Neuronal stem cell (in vitro differentiated cells): ENCODE results near the gene STX1A.

ENCODE experiments used
- DNase-seq: peaks from one replicate; pipeline ENCODE4 v3.0.0-alpha.2; 2013; ENCODE audit warnings: low spot score
- H2AFZ ChIP-seq: one replicate; pipeline ENCODE4 v1.6.1; 2013; ENCODE audit warnings: mild to moderate bottlenecking, low read length, inconsistent platforms
- H2AK5ac ChIP-seq: 2 replicates; pipeline ENCODE4 v1.6.1; 2013; ENCODE audit warnings: low read depth, mild to moderate bottlenecking, inconsistent platforms, low read length, moderate library complexity, mixed read lengths
- H2BK120ac ChIP-seq: 2 replicates; pipeline ENCODE4 v1.6.1; 2013; ENCODE audit warnings: low read depth, mild to moderate bottlenecking, inconsistent platforms, low read length, moderate library complexity, mixed read lengths
- H2BK12ac ChIP-seq: one replicate; pipeline ENCODE4 v1.6.1; 2013; ENCODE audit warnings: low read length, inconsistent platforms
- H2BK15ac ChIP-seq: 2 replicates; pipeline ENCODE4 v1.6.1; 2013; ENCODE audit warnings: mild to moderate bottlenecking, low read length, inconsistent platforms, mixed read lengths
- H2BK5ac ChIP-seq: one replicate; pipeline ENCODE4 v1.6.1; 2013; ENCODE audit warnings: inconsistent platforms, mild to moderate bottlenecking, low read length, moderate library complexity
- H3K14ac ChIP-seq: one replicate; pipeline ENCODE4 v1.6.1; 2013; ENCODE audit warnings: low read length, inconsistent platforms
- H3K18ac ChIP-seq: 2 replicates; pipeline ENCODE4 v1.6.1; 2013; ENCODE audit warnings: low read length, inconsistent platforms
- H3K23ac ChIP-seq: 2 replicates; pipeline ENCODE4 v1.6.1; 2013; ENCODE audit warnings: low read depth, mild to moderate bottlenecking, mixed read lengths, low read length, inconsistent platforms; ENCODE audit not compliant: poor library complexity
- H3K27ac ChIP-seq: replicated peaks from 3 replicates; pipeline ENCODE4 v1.5.1; 2013; ENCODE audit warnings: low read length, inconsistent platforms
- H3K27me3 ChIP-seq, 3 experiments: 2 replicates each; pipeline ENCODE4 v1.6.1; 2013; ENCODE audit warnings: low read length in 3 of 3, mild to moderate bottlenecking in 2 of 3, inconsistent platforms in 1 of 3, low read depth in 1 of 3, mixed read lengths in 1 of 3, moderate library complexity in 1 of 3; ENCODE audit not compliant: control insufficient read depth in 3 of 3, insufficient read depth in 3 of 3
- H3K36me3 ChIP-seq, 2 donors: replicated peaks in 1 of 2; 2 replicates each; pipeline ENCODE4 v1.6.1; 2013; ENCODE audit warnings: low read length in 2 of 2; ENCODE audit not compliant: control insufficient read depth in 2 of 2, insufficient read depth in 2 of 2
- H3K4ac ChIP-seq: 2 replicates; pipeline ENCODE4 v1.6.1; 2013; ENCODE audit warnings: inconsistent platforms, mild to moderate bottlenecking, low read length, moderate library complexity
- H3K4me1 ChIP-seq, 2 donors: 1 replicate in 1 of 2; 2 replicates in 1 of 2; pipeline ENCODE4 v1.6.1; 2013; ENCODE audit warnings: low read length in 2 of 2, low read depth in 1 of 2; ENCODE audit not compliant: control insufficient read depth in 2 of 2, insufficient read depth in 1 of 2
- H3K4me2 ChIP-seq: one replicate; pipeline ENCODE4 v1.6.1; 2013; ENCODE audit warnings: mild to moderate bottlenecking, low read length, inconsistent platforms; ENCODE audit not compliant: insufficient read depth, poor library complexity, severe bottlenecking
- H3K4me3 ChIP-seq, 2 donors: 2 replicates each; pipeline ENCODE4 v1.5.1; 2013; ENCODE audit warnings: low read length in 2 of 2, mild to moderate bottlenecking in 2 of 2, inconsistent platforms in 1 of 2, moderate library complexity in 1 of 2
- H3K79me1 ChIP-seq: one replicate; pipeline ENCODE4 v1.6.1; 2013; ENCODE audit warnings: low read depth, mild to moderate bottlenecking, inconsistent platforms, low read length, moderate library complexity
- H3K9ac ChIP-seq: one replicate; pipeline ENCODE4 v1.6.1; 2013; ENCODE audit warnings: mild to moderate bottlenecking, low read depth, low read length, inconsistent platforms; ENCODE audit not compliant: poor library complexity
- H3K9me3 ChIP-seq, 2 donors: replicated peaks in 1 of 2; 2 replicates each; pipeline versions ENCODE3 to v1.6.1; 2013; ENCODE audit warnings: low read length in 2 of 2, mild to moderate bottlenecking in 2 of 2, inconsistent platforms in 1 of 2, low read depth in 1 of 2, mixed read lengths in 1 of 2, moderate library complexity in 1 of 2; ENCODE audit not compliant: control insufficient read depth in 2 of 2, insufficient read depth in 1 of 2
- H4K8ac ChIP-seq: one replicate; pipeline ENCODE4 v1.6.1; 2013; ENCODE audit warnings: low read depth, mild to moderate bottlenecking, inconsistent platforms, low read length, moderate library complexity
- H4K91ac ChIP-seq: one replicate; pipeline ENCODE4 v1.6.1; 2013; ENCODE audit warnings: low read length, low read depth, mild to moderate bottlenecking, inconsistent platforms; ENCODE audit not compliant: poor library complexity
- WGBS, 2 donors: extraction: QIAGEN DNeasy Blood & Tissue Kit; methylation state at CpG; one replicate each; pipeline ENCODE4 v1.1.7; 2013; ENCODE audit warnings: missing lambda C conversion rate in 2 of 2, mixed read lengths in 1 of 2; ENCODE audit not compliant: insufficient read length in 2 of 2, insufficient replicate concordance in 1 of 2; ENCODE audit errors: extremely low coverage in 2 of 2; 5-methylcytosine and 5-hydroxymethylcytosine counted together

STX1A gene

DNA sequence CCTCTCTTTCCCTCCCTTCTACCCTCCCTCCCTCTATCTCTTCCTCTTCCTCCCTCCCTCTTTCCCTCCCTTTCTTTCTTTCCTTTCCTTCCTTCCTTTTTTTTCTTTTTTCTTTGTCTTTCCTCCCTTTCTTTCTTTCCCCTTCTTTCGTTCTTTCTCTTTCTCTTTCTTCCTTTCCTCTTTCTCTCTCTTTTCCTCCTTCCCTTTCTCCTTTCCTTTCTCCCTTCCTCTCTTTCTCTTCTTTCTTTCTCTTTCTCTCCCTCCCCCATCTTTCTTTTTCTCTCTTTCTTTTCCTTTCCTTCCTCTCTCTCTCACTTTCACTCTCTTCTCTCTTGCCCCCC, 43.2 kb upstream of the STX1A start:
- Histone ChIP-seq H4K91ac (no peak overlapping the region), H3K9me3 (no peaks in the 10 kb centered on the region), H3K27ac (no peak overlapping the region), H4K8ac (no peak overlapping the region), H2BK15ac (no peak overlapping the region), H3K36me3 (no peaks in the 10 kb centered on the region), H3K9ac (no peak overlapping the region), H3K4me1 (peaks cover 0 to 3% of the 10 kb centered on the region in 2 donors), H3K4me3 (no peak overlapping the region), H3K4me2 (no peak overlapping the region), H3K27me3 (peaks cover 0 to under 1% (median 0%) of the 10 kb centered on the region in 3 experiments), H2BK120ac (no peak overlapping the region), H2BK12ac (no peak overlapping the region), H3K23ac (no peak overlapping the region), H3K79me1 (no peaks in the 10 kb centered on the region), H2AFZ (no peak overlapping the region), H2BK5ac (no peak overlapping the region), H3K4ac (no peak overlapping the region), H2AK5ac (no peak overlapping the region), H3K14ac (no peak overlapping the region), H3K18ac (no peak overlapping the region)
- WGBS, 2 donors: no CpG with 5 or more reads among the region's 1 CpG
- no peak for DNase-seq

GRCh38 chr7:73761854-73762658, 42.6 kb upstream of the STX1A start:
- Histone ChIP-seq H3K4me3 (no peak overlapping the region), H3K36me3 (no peaks in the 10 kb centered on the region), H2AFZ (peak overlapping the region; percentile 54), H3K4ac (peak overlapping the region; percentile 72), H4K91ac (peak overlapping the region; percentile 44), H2BK15ac (peak overlapping the region; percentile 41), H3K79me1 (no peaks in the 10 kb centered on the region), H3K14ac (no peak overlapping the region), H4K8ac (peak overlapping the region; percentile 93), H3K27me3 (no peaks in the 10 kb centered on the region), H3K23ac (no peak overlapping the region), H3K4me2 (no peak overlapping the region), H3K4me1 (peaks cover 0 to 3% of the 10 kb centered on the region in 2 donors), H2BK12ac (no peak overlapping the region), H2AK5ac (peak overlapping the region; percentile 40), H2BK5ac (no peak overlapping the region), H2BK120ac (no peak overlapping the region), H3K18ac (peak overlapping the region; percentile 92), H3K27ac (no peak overlapping the region), H3K9me3 (no peaks in the 10 kb centered on the region), H3K9ac (no peak overlapping the region)
- no CpG with 5 or more reads among the region's 8 CpGs for WGBS, 2 donors
- no peak for DNase-seq

- Histone ChIP-seq H3K23ac (no peak overlapping the region), H2AK5ac (peak overlapping the region; percentile 91), H3K14ac (no peak overlapping the region), H3K9me3 (no peaks in the 10 kb centered on the region), H3K4me3 (no peak overlapping the region), H3K4me1 (peaks cover 0 to 3% of the 10 kb centered on the region in 2 donors), H3K18ac (no peak overlapping the region), H3K27ac (no peak overlapping the region), H3K36me3 (no peaks in the 10 kb centered on the region), H2BK120ac (no peak overlapping the region), H2AFZ (no peak overlapping the region), H2BK15ac (peak overlapping the region; percentile 72), H3K79me1 (no peaks in the 10 kb centered on the region), H4K8ac (no peak overlapping the region), H3K4ac (no peak overlapping the region), H3K4me2 (no peak overlapping the region), H2BK12ac (peak overlapping the region; percentile 19), H2BK5ac (no peak overlapping the region), H3K27me3 (no peaks in the 10 kb centered on the region), H3K9ac (no peak overlapping the region), H4K91ac (no peak overlapping the region)
- DNase-seq: no peak
- WGBS, 2 donors: no CpG with 5 or more reads among the region's 7 CpGs
Observed at GRCh38 chr7:73758581-73759138, 39.2 kb upstream of the STX1A start.

DNA sequence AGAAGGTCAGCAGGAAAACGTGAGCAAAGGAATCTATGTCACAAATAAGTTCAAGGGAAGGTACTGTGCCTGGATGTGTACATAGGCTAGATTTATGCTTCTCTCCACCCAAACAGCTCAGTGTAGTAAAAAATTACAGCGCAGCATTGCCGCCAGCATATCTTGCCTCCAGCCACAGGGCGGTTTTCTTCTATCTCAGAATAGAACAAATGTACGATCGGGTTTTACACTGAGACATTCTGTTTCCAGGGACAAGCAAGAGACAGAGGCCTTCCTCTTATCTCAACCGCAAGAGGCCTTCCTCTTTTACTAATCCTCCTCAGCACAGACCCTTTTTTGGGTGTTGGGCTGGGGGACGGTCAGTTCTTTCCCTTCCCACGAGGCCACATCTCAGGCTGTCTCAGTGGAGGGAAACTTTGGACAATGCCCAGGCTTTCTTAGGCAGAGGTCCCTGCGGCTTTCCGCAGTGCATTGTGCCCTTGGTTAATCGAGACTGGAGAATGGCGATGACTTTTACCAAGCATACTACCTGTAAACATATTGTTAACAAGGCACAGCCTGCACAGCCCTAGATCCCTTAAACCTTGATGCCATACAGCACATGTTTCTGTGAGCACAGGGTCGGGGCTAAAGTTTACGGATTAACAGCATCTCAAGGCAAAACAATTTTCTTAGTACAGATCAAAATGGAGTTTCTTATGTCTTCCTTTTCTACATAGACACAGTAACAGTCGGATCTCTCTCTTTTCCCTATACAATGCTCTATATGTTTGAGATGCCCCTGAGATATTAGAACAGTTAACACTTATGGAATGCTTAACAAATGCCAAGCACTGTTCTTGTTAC, 30.7 kb upstream of the STX1A start:
- no peak overlapping the region for H4K91ac ChIP-seq
- H4K8ac ChIP-seq: no peak overlapping the region
- H3K9ac ChIP-seq: no peak overlapping the region
- no peak overlapping the region for H3K27ac ChIP-seq
- no peak overlapping the region for H3K14ac ChIP-seq
- H3K27me3 ChIP-seq: no peaks in the 10 kb centered on the region
- no peak overlapping the region for H3K23ac ChIP-seq
- H3K36me3 ChIP-seq: no peaks in the 10 kb centered on the region
- H3K9me3 ChIP-seq: peaks cover 3 to 7% of the 10 kb centered on the region in 2 donors
- no peak overlapping the region for H3K4me3 ChIP-seq
- no peak overlapping the region for H2BK15ac ChIP-seq
- no peaks in the 10 kb centered on the region for H3K79me1 ChIP-seq
- H3K4me1 ChIP-seq: peaks cover 0 to 1% of the 10 kb centered on the region in 2 donors
- no peak overlapping the region for H2AK5ac ChIP-seq
- no peak overlapping the region for H2BK120ac ChIP-seq
- H3K18ac ChIP-seq: peak overlapping the region; percentile 62
- no peak overlapping the region for H2BK12ac ChIP-seq
- H2AFZ ChIP-seq: no peak overlapping the region
- no peak overlapping the region for H3K4me2 ChIP-seq
- no peak overlapping the region for H3K4ac ChIP-seq
- no CpG with 5 or more reads among the region's 16 CpGs for WGBS, 2 donors
- no peak overlapping the region for H2BK5ac ChIP-seq
- DNase-seq: no peak
